ENCODE measurements around the gene TRIM34.
"Not testable (repeated sequence)": the region's sequence is repeated elsewhere in the genome, so short reads cannot be mapped to it uniquely, and the experiment has no call there.

The TRIM34 gene

DNA sequence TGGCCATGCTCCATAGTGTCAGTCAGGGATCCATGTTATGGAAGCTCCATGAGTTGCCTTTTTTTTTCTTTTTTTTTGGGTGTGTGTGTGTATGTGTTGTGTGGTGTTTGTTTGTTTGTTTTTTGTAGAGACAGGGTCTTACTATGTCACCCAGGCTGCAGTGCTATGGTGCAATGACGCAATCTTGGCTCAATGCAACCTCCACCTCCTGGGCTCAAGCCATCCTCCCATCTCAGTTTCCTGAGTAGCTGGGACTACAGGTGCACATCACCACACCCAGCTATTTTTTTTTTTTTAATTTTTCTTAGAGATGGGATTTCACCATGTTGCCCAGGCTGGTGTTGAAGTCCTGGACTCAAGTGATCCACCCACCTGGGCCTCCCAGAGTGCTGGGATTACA lies 63.7 kb downstream of the TRIM34 start:
- Histone ChIP-seq H3K9ac (ENCODE audit: low read depth, low read length) (no peak overlapping the region), H3K4me1 (ENCODE audit: insufficient read depth, low read length) (peaks cover 25% of the 10 kb centered on the region), H3K36me3 (ENCODE audit: insufficient read depth, low read depth, low read length) (no peaks in the 10 kb centered on the region), H3K27ac (ENCODE audit: low read length) (no peak overlapping the region), H3K27me3 (ENCODE audit: insufficient read depth, low read length) (no peaks in the 10 kb centered on the region), H3K4me3 (ENCODE audit: low read length) (no peak overlapping the region), H3K9me3 (ENCODE audit: insufficient read depth, low read depth, low read length) (no peaks in the 10 kb centered on the region)

DNA sequence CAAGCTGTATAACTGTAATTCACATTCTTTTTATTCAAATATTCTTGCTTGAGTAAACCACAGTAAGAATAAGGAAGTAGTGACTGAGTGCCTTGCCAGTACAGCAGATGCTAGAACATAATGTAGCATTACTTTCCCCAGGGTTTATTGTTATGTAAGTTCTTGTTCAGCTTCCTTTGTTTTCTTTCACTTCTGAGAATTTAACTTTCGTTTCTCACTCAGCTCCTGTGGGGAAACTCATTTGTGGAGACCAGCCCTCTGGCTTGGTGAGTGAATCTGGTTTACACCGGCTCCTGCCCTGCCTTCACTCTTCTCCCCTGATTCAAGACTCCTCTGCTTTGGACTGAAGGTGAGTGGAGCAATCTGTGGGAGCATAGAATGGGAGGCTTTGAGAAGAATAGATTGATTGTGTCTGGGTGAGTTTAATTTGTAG lies 64.8 kb downstream of the TRIM34 start, which contains the start of gene TRIM22:
Gene TRIM22 (plus strand): TSS at position 240 of the 433 bp plus-strand sequence. CDS start 6,443 bp downstream, outside the sequence.
- Histone ChIP-seq H3K36me3 (ENCODE audit: insufficient read depth, low read depth, low read length) (no peaks in the 10 kb centered on the region), H3K9me3 (ENCODE audit: insufficient read depth, low read depth, low read length) (no peaks in the 10 kb centered on the region), H3K4me1 (ENCODE audit: insufficient read depth, low read length) (peaks cover 25% of the 10 kb centered on the region), H3K27me3 (ENCODE audit: insufficient read depth, low read length) (no peaks in the 10 kb centered on the region), H3K27ac (ENCODE audit: low read length) (peak within 1 kb of the TSS; percentile 63), H3K9ac (ENCODE audit: low read depth, low read length) (peak within 1 kb of the TSS; percentile 83; the same call in 1 of the 2 replicates), H3K4me3 (ENCODE audit: low read length) (peak within 1 kb of the TSS; percentile 75)

DNA sequence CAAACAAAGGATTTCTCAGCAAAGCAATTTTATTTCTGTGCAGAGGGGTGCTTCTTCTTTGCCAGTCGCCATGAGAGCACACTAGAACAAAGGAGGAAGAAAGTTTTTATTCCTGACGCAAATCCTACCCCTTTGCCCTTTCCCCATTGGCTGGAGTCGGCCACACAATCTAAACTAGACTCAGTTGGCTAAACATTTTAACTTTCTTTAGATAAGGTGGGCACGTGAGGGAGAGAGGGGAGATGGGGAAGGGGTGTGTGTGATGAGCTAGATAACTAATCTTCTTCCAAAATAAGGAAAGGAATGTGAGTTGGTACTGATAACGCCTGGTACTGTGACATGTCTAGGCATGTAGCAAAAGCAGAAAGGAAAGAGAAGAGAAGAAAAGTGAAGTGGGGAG lies 65.4 kb downstream of the TRIM34 start:
- H3K9me3 ChIP-seq (ENCODE audit: insufficient read depth, low read depth, low read length): no peaks in the 10 kb centered on the region
- peaks cover 25% of the 10 kb centered on the region for H3K4me1 ChIP-seq (ENCODE audit: insufficient read depth, low read length)
- no peaks in the 10 kb centered on the region for H3K36me3 ChIP-seq (ENCODE audit: insufficient read depth, low read depth, low read length)
- H3K27me3 ChIP-seq (ENCODE audit: insufficient read depth, low read length): no peaks in the 10 kb centered on the region
- H3K9ac ChIP-seq (ENCODE audit: low read depth, low read length): peak overlapping the region; percentile 83; the same call in 1 of the 2 replicates
- H3K27ac ChIP-seq (ENCODE audit: low read length): peak overlapping the region; percentile 63
- peak overlapping the region; percentile 75 for H3K4me3 ChIP-seq (ENCODE audit: low read length)

DNA sequence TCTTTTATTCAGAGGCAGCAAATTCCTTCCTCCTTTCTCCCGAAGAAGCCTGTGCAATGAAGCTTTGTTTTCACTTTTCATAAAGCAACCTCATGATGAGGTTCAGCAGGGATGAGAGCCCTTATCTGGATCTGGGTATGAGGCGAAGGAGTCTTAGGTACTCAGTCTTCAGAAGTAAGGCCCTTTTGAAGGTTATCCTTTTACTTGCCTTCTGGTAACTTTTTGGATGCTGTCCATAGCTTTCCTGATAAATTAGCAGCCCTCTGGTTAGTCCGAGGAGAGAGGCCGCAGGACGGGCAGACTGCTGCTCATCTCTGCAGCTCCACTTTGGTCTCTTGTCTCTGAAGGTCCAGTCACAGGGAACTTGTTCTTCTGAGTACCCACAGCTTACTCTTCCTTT lies 65.9 kb downstream of the TRIM34 start:
- peaks cover 28% of the 10 kb centered on the region for H3K4me1 ChIP-seq (ENCODE audit: insufficient read depth, low read length)

DNA sequence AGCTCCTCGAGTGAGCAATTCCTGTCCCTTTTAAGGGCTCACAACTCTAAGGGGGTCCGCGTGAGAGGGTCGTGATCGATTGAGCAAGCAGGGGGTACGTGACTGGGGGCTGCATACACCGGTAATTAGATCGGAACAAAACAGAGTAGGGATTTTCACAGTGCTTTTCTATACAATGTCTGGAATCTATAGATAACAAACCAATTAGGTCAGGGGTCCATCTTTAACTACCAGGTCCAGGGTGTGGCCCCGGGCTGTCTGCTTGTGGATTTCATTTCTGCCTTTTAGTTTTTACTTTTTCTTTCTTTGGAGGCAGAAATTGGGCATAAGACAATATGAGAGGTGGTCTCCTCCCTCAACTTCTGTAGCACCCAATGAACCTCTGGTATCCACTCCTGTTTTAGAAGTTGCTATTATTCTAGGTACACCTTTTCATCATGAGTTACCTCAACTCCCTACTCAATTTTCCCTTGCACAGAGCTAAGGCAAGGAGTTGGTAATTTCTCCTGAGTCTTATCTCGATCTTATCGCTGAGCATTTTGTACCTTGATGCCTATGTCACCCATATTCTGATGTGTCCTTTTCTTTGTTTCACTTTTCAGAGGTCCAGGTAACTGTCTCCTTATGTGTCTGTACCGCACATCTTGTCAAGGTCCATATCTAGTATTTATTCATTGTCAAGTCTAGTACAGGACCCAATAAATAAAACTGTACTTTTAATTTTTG lies 66.6 kb downstream of the TRIM34 start:
- not testable (repeated sequence) for H3K27ac ChIP-seq (ENCODE audit: low read length); H3K9me3 ChIP-seq (ENCODE audit: insufficient read depth, low read depth, low read length); H3K27me3 ChIP-seq (ENCODE audit: insufficient read depth, low read length); H3K36me3 ChIP-seq (ENCODE audit: insufficient read depth, low read depth, low read length)
- H3K4me3 ChIP-seq (ENCODE audit: low read length): peak overlapping the region; percentile 75; the same call in 1 of the 2 replicates
- H3K4me1 ChIP-seq (ENCODE audit: insufficient read depth, low read length): peaks cover 28% of the 10 kb centered on the region
- peak overlapping the region; percentile 83; the same call in 1 of the 2 replicates for H3K9ac ChIP-seq (ENCODE audit: low read depth, low read length)

More for the DNA sequence above, 65.9 kb downstream of the TRIM34 start:
- peaks cover under 1% of the 10 kb centered on the region for H3K36me3 ChIP-seq (ENCODE audit: insufficient read depth, low read depth, low read length)
- peak overlapping the region; percentile 75 for H3K4me3 ChIP-seq (ENCODE audit: low read length)
- peak overlapping the region; percentile 83; the same call in 1 of the 2 replicates for H3K9ac ChIP-seq (ENCODE audit: low read depth, low read length)
- no peaks in the 10 kb centered on the region for H3K27me3 ChIP-seq (ENCODE audit: insufficient read depth, low read length)
- H3K9me3 ChIP-seq (ENCODE audit: insufficient read depth, low read depth, low read length): no peaks in the 10 kb centered on the region
- peak overlapping the region; percentile 63 for H3K27ac ChIP-seq (ENCODE audit: low read length)

DNA sequence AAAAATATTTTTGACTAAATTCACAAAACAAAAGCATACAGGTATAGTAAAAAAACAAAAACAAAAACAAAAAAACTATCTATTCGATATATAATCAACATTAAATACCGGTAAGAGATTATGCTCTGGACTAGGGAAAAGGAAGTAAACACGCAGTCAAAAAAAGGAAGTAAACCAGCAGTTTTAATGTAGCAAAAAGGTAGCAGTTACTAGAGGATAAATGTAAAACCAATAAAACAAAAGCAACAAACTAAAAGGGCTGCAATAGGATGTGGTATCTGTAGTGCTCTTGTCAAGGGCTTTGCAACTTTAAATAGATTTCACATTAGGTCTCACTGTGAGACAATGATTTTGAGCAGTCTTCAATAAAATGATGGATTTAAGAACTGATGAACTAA lies 67.2 kb downstream of the TRIM34 start:
- H3K9me3 ChIP-seq (ENCODE audit: insufficient read depth, low read depth, low read length): no peaks in the 10 kb centered on the region
- no peak overlapping the region for H3K27ac ChIP-seq (ENCODE audit: low read length)
- peaks cover 13% of the 10 kb centered on the region for H3K36me3 ChIP-seq (ENCODE audit: insufficient read depth, low read depth, low read length)
- peak overlapping the region; percentile 31; the same call in 1 of the 2 replicates for H3K9ac ChIP-seq (ENCODE audit: low read depth, low read length)
- peaks cover 28% of the 10 kb centered on the region for H3K4me1 ChIP-seq (ENCODE audit: insufficient read depth, low read length)
- no peaks in the 10 kb centered on the region for H3K27me3 ChIP-seq (ENCODE audit: insufficient read depth, low read length)
- H3K4me3 ChIP-seq (ENCODE audit: low read length): peak overlapping the region; percentile 32

All from iPS-20b (cell line).